SK-N-SH treated with all-trans-retinoic acid at 6 μM for 48 hours (cell line): ENCODE data around the gene C8A.

Experiments
- BACH2 ChIP-seq: fragments of 250-450 bp; sonication (Bioruptor Pico); IDR thresholded peaks from 2 replicates; pipeline ENCODE4 v1.9.0; 2021; ENCODE audit warnings: mild to moderate bottlenecking, borderline replicate concordance
- CREB5 ChIP-seq: fragments of 250-450 bp; sonication (Bioruptor Pico); IDR thresholded peaks from 2 replicates; pipeline ENCODE4 v1.5.1; 2020; ENCODE audit warnings: low read depth, mild to moderate bottlenecking, moderate library complexity
- CSDC2 ChIP-seq: fragments of 250-450 bp; sonication (Bioruptor Pico); IDR thresholded peaks from 2 replicates; pipeline ENCODE4 v1.5.0; 2020; ENCODE audit warnings: mild to moderate bottlenecking, moderate library complexity
- CSRNP3 ChIP-seq: fragments of 250-450 bp; sonication (Bioruptor Pico); IDR thresholded peaks from 2 replicates; pipeline ENCODE4 v1.5.1; 2021; ENCODE audit warnings: mild to moderate bottlenecking, moderate library complexity
- ESRRG ChIP-seq: fragments of 250-450 bp; sonication (Bioruptor Pico); IDR thresholded peaks from 2 replicates; pipeline ENCODE4 v1.6.1; 2021; ENCODE audit warnings: mild to moderate bottlenecking
- GLIS3 ChIP-seq: fragments of 250-450 bp; sonication (Bioruptor Pico); IDR thresholded peaks from 2 replicates; pipeline ENCODE4 v1.5.0; 2020; ENCODE audit warnings: mild to moderate bottlenecking, moderate library complexity
- OSR1 ChIP-seq: fragments of 250-450 bp; sonication (Bioruptor Pico); IDR thresholded peaks from 2 replicates; pipeline ENCODE4 v1.8.0; 2022; ENCODE audit warnings: moderate library complexity, mild to moderate bottlenecking, inconsistent platforms
- PATZ1 ChIP-seq: fragments of 250-450 bp; sonication (Bioruptor Pico); IDR thresholded peaks from 2 replicates; pipeline ENCODE4 v1.8.0; 2020; ENCODE audit warnings: mild to moderate bottlenecking, moderate library complexity, borderline replicate concordance
- PPARA ChIP-seq: fragments of 250-450 bp; sonication (Bioruptor Pico); IDR thresholded peaks from 2 replicates; pipeline ENCODE4 v1.5.0; 2020; ENCODE audit warnings: mild to moderate bottlenecking, borderline replicate concordance
- RARB ChIP-seq: fragments of 250-450 bp; sonication (Bioruptor Pico); IDR thresholded peaks from 2 replicates; pipeline ENCODE4 v1.8.0; 2021; ENCODE audit warnings: mild to moderate bottlenecking, moderate library complexity
- ZFP3 ChIP-seq: fragments of 250-450 bp; sonication (Bioruptor Pico); IDR thresholded peaks from 2 replicates; pipeline ENCODE4 v1.5.0; 2020; ENCODE audit warnings: mild to moderate bottlenecking, moderate library complexity
- ZFP30 ChIP-seq: fragments of 450-650 bp; formaldehyde crosslinking; IDR thresholded peaks from 2 replicates; pipeline ENCODE4 v1.5.0; 2022; ENCODE audit warnings: mild to moderate bottlenecking, moderate library complexity
- ZNF8 ChIP-seq: fragments of 450-650 bp; formaldehyde crosslinking; IDR thresholded peaks from 2 replicates; pipeline ENCODE4 v1.5.0; 2020; ENCODE audit warnings: mild to moderate bottlenecking, moderate library complexity

GRCh38 chr1:56901716-56902115, 47.1 kb downstream of the C8A start:
- no peak for TF ChIP-seq PATZ1
- TF ChIP-seq ZFP30 (CRISPR knock-in tag) = no peak
- no peak for TF ChIP-seq ESRRG (CRISPR knock-in tag)
- TF ChIP-seq BACH2 (CRISPR knock-in tag) = no peak
- TF ChIP-seq RARB (CRISPR knock-in tag) = no peak
- TF ChIP-seq GLIS3 = no peak
- no peak for TF ChIP-seq PPARA (CRISPR knock-in tag)
- no peak for TF ChIP-seq ZNF8
- TF ChIP-seq CSRNP3 (CRISPR knock-in tag) = no peak
- no peak for TF ChIP-seq CSDC2
- no peak for TF ChIP-seq CREB5
- no peak for TF ChIP-seq ZFP3 (CRISPR knock-in tag)
- TF ChIP-seq OSR1 (CRISPR knock-in tag) = no peak
